A549 (cell line): ENCODE measurements around the gene RPL7L1. TPM values are rescaled to one million over a fixed set of nuclear protein-coding genes. Genes with fewer than 3 reads are reported as not detected.
A peak's percentile ranks its signal among the peaks of the same experiment; 100 is the strongest.

Source experiments
- ATAC-seq, 2 experiments: fragments of 200-7000 bp in 1 of 2; fragments of >200 bp in 1 of 2; cut with Nextera tagmentation in 1 of 2; cut with Tn5 transposase in 1 of 2; 3 replicates each; pipeline versions ENCODE4 v1.8.0 to v1.9.1; 2018 to 2020; ENCODE audit warnings: mild to moderate bottlenecking in 1 of 2, moderate library complexity in 1 of 2
- CTCF ChIA-PET: fragments of 300-600 bp; sonication (Branson Sonifier 250); formaldehyde crosslinking; extraction: SDS; loops from one replicate; lab custom pipeline; 2021; ENCODE audit warnings: antibody characterized with exemption, inconsistent platforms; lab: Yijun Ruan, JAX
- POLR2A ChIA-PET: fragments of 350-600 bp; formaldehyde crosslinking; extraction: SDS; loops from one replicate; lab custom pipeline; 2021; ENCODE audit warnings: antibody characterized with exemption, inconsistent platforms; lab: Yijun Ruan, JAX
- DNase-seq, 2 experiments: peaks; one replicate each; pipeline versions ENCODE4 v3.0.0 to v3.0.0-alpha.2; 2011 to 2016; ENCODE audit warnings: low read depth in 1 of 2, low spot score in 1 of 2
- FAIRE-seq: peaks from 2 replicates; lab custom pipeline; 2011; peaks lifted over from hg19 to GRCh38; lab: Jason Lieb, UNC
- H3K27ac ChIP-seq, 2 experiments: fragments of >200 bp; sonication (Bioruptor Twin); formaldehyde crosslinking; 3 replicates each; pipeline ENCODE4 v1.5.1; 2016 to 2017
- H3K4me1 ChIP-seq: fragments of >200 bp; sonication (Bioruptor Twin); formaldehyde crosslinking; 3 replicates; pipeline ENCODE4 v1.6.1; 2016
- H3K4me2 ChIP-seq: fragments of >200 bp; sonication (Bioruptor Twin); formaldehyde crosslinking; 3 replicates; pipeline ENCODE4 v1.6.1; 2016
- H3K4me3 ChIP-seq: fragments of >200 bp; sonication (Bioruptor Twin); formaldehyde crosslinking; 3 replicates; pipeline ENCODE4 v1.5.1; 2016
- H3K9me3 ChIP-seq: fragments of >200 bp; sonication (Bioruptor Twin); formaldehyde crosslinking; 3 replicates; pipeline ENCODE4 v1.6.1; 2016
- BHLHE40 ChIP-seq: IDR thresholded peaks from 2 replicates; pipeline ENCODE4 v1.6.1; 2012; ENCODE audit warnings: low read depth, low read length, inconsistent platforms
- CBX8 ChIP-seq: fragments of 200-600 bp; sonication (generic); IDR thresholded peaks from 2 replicates; pipeline ENCODE4 v1.6.1; 2016
- CEBPB ChIP-seq, 2 experiments: fragments of >200 bp in 1 of 2; sonication (Bioruptor Twin) in 1 of 2; formaldehyde crosslinking in 1 of 2; IDR thresholded peaks; 2 replicates each; pipeline ENCODE4 v1.6.1; 2012 to 2016
- CHD2 ChIP-seq: fragments of 150-350 bp; IDR thresholded peaks from 2 replicates; pipeline ENCODE4 v1.6.1; 2014; ENCODE audit warnings: low read length; ENCODE audit not compliant: partially characterized antibody
- CTCF ChIP-seq: fragments of >200 bp; sonication (Bioruptor Twin); formaldehyde crosslinking; IDR thresholded peaks from 3 replicates; pipeline ENCODE4 v1.5.1; 2016
- EP300 ChIP-seq, 2 experiments: fragments of >200 bp; sonication (Bioruptor Twin); formaldehyde crosslinking; IDR thresholded peaks; 2 replicates in 1 of 2; 3 replicates in 1 of 2; pipeline ENCODE4 v1.6.1; 2016 to 2017
- GATA3 ChIP-seq: IDR thresholded peaks from 2 replicates; pipeline ENCODE4 v1.6.1; 2012; ENCODE audit warnings: borderline replicate concordance
- HEYL ChIP-seq: fragments of 250-450 bp; sonication (Bioruptor Pico); IDR thresholded peaks from 2 replicates; pipeline ENCODE4 v1.8.0; 2021; ENCODE audit warnings: mild to moderate bottlenecking, moderate library complexity
- HOXA7 ChIP-seq: fragments of 250-450 bp; sonication (Bioruptor Pico); IDR thresholded peaks from 2 replicates; pipeline ENCODE4 v1.5.0; 2020; ENCODE audit warnings: mild to moderate bottlenecking, moderate library complexity
- JUN ChIP-seq, 2 experiments: fragments of >200 bp; sonication (Bioruptor Twin); formaldehyde crosslinking; IDR thresholded peaks; 2 replicates in 1 of 2; 3 replicates in 1 of 2; pipeline ENCODE4 v1.6.1; 2016 to 2017
- MAFK ChIP-seq: fragments of 450-650 bp; IDR thresholded peaks from 2 replicates; pipeline ENCODE4 v1.6.1; 2014; ENCODE audit not compliant: partially characterized antibody
- NFE2L2 ChIP-seq: fragments of 150-350 bp; conservative IDR thresholded peaks from 2 replicates; pipeline ENCODE4 v1.6.1; 2014; ENCODE audit warnings: low read length
- NPAS2 ChIP-seq: fragments of 250-450 bp; sonication (Bioruptor Pico); IDR thresholded peaks from 2 replicates; pipeline ENCODE4 v1.8.0; 2022; ENCODE audit warnings: mild to moderate bottlenecking, moderate library complexity, borderline replicate concordance
- PHF8 ChIP-seq: fragments of 200-600 bp; sonication (generic); IDR thresholded peaks from 2 replicates; pipeline ENCODE4 v1.6.1; 2016; ENCODE audit warnings: low read depth, mild to moderate bottlenecking, antibody characterized with exemption, moderate library complexity, borderline replicate concordance
- RAD21 ChIP-seq, 2 experiments: fragments of >200 bp in 1 of 2; sonication (Bioruptor Twin) in 1 of 2; formaldehyde crosslinking in 1 of 2; IDR thresholded peaks in 1 of 2; conservative IDR thresholded peaks in 1 of 2; 2 replicates in 1 of 2; 3 replicates in 1 of 2; pipeline ENCODE4 v1.6.1; 2012 to 2018; ENCODE audit warnings: inconsistent platforms in 1 of 2
- RARB ChIP-seq: fragments of 250-450 bp; sonication (Bioruptor Pico); IDR thresholded peaks from 2 replicates; pipeline ENCODE4 v1.8.0; 2021; ENCODE audit warnings: mild to moderate bottlenecking, moderate library complexity
- RFX5 ChIP-seq: fragments of 450-650 bp; IDR thresholded peaks from 2 replicates; pipeline ENCODE4 v1.7.1; 2014; ENCODE audit warnings: antibody characterized with exemption, mild to moderate bottlenecking, moderate library complexity
- SMC3 ChIP-seq: fragments of >200 bp; sonication (Bioruptor Twin); formaldehyde crosslinking; IDR thresholded peaks from 3 replicates; pipeline ENCODE4 v1.6.1; 2018; ENCODE audit warnings: inconsistent platforms
- ZNF302 ChIP-seq: fragments of 250-450 bp; sonication (Bioruptor Pico); IDR thresholded peaks from 2 replicates; pipeline ENCODE4 v1.9.0; 2021; ENCODE audit warnings: inconsistent platforms, mild to moderate bottlenecking, moderate library complexity
- ZSCAN20 ChIP-seq: fragments of 250-450 bp; sonication (Bioruptor Pico); IDR thresholded peaks from 2 replicates; pipeline ENCODE4 v1.8.0; 2022; ENCODE audit warnings: mild to moderate bottlenecking, moderate library complexity
- WGBS: methylation state at CpG from one replicate; pipeline ENCODE4 v1.1.6; 2017; ENCODE audit errors: missing lambda C conversion rate; 5-methylcytosine and 5-hydroxymethylcytosine counted together
- polyA plus RNA-seq, 4 experiments: library from polyadenylated mRNA; depleted of rRNA in 3 of 4; stranded (reverse); fragments of >200 nt; fragmentation: RNase III in 1 of 4; extraction: RNeasy Plus Mini Kit Qiagen cat#74134 plus additional on column Dnase treatment in 1 of 4; gene quantifications; 2 replicates in 3 of 4; 3 replicates in 1 of 4; pipeline ENCODE4 v1.2.3, GENCODE V29; 2011 to 2017
- TF ChIP-seq, protein P1 (sequence below): fragments of 200-600 bp; sonication (generic); IDR thresholded peaks from 2 replicates; pipeline ENCODE4 v1.6.1; 2016; ENCODE audit warnings: antibody characterized with exemption, mild to moderate bottlenecking, moderate library complexity
- TF ChIP-seq, protein P2 (sequence below): IDR thresholded peaks from 2 replicates; pipeline ENCODE4 v1.6.1; 2012; ENCODE audit warnings: low read depth, borderline replicate concordance
- TF ChIP-seq, protein P3 (sequence below): fragments of 250-450 bp; sonication (Bioruptor Pico); IDR thresholded peaks from 2 replicates; pipeline ENCODE4 v1.5.0; 2021; ENCODE audit warnings: mild to moderate bottlenecking, moderate library complexity, borderline replicate concordance

RPL7L1 gene
- polyA plus RNA-seq, 2 of the 4 experiments (the other 2 are of a cell fraction) = 46.4 to 84.1 TPM

DNA sequence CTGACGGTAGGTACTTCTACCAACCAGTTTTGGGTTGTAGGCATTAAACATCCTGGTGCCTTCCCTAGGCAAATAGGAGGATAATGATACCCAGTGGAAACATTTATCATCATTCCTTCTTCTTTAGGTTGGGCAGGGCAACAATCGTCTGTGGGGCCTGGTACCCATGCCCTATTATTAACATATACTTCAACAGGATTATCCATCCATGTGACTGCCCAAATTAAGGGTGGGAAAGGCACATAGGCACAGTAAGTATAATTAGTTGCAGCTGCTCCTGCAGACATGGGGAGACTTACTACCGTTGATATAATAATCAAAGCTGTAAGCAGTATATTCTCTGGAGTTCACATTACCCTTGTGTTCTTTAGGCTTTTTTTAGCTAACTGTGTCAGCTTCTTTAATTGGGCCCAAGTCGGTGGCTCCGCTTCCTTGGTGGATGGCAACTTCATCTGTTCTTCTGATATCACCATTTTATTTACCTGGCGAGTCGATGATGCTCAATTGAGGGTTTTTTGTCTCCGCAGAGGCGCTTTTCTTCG is 16.8 kb downstream of the RPL7L1 start:
- 79% methylated on average over 10 of the region's 10 CpGs for WGBS
- H3K9me3 ChIP-seq = no peaks in the 10 kb centered on the region
- H3K4me2 ChIP-seq = no peak overlapping the region
- H3K27ac ChIP-seq = no peak overlapping the region
- no peak for DNase-seq
- ATAC-seq = no peak
- TF ChIP-seq SMC3 (no peak), ZSCAN20 (CRISPR knock-in tag) (no peak), CHD2 (no peak), CEBPB (IDR thresholded peaks at IDR 0.05) (no peak), PHF8 (no peak), CBX8 (no peak), GATA3 (no peak), RAD21 (conservative IDR thresholded peaks at IDR 0.05 in 1 of 2, IDR thresholded peaks at IDR 0.05 in 1 of 2) (no peak)
- TF ChIP-seq, protein P1, sequence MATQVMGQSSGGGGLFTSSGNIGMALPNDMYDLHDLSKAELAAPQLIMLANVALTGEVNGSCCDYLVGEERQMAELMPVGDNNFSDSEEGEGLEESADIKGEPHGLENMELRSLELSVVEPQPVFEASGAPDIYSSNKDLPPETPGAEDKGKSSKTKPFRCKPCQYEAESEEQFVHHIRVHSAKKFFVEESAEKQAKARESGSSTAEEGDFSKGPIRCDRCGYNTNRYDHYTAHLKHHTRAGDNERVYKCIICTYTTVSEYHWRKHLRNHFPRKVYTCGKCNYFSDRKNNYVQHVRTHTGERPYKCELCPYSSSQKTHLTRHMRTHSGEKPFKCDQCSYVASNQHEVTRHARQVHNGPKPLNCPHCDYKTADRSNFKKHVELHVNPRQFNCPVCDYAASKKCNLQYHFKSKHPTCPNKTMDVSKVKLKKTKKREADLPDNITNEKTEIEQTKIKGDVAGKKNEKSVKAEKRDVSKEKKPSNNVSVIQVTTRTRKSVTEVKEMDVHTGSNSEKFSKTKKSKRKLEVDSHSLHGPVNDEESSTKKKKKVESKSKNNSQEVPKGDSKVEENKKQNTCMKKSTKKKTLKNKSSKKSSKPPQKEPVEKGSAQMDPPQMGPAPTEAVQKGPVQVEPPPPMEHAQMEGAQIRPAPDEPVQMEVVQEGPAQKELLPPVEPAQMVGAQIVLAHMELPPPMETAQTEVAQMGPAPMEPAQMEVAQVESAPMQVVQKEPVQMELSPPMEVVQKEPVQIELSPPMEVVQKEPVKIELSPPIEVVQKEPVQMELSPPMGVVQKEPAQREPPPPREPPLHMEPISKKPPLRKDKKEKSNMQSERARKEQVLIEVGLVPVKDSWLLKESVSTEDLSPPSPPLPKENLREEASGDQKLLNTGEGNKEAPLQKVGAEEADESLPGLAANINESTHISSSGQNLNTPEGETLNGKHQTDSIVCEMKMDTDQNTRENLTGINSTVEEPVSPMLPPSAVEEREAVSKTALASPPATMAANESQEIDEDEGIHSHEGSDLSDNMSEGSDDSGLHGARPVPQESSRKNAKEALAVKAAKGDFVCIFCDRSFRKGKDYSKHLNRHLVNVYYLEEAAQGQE = no peak
- TF ChIP-seq, protein P2, sequence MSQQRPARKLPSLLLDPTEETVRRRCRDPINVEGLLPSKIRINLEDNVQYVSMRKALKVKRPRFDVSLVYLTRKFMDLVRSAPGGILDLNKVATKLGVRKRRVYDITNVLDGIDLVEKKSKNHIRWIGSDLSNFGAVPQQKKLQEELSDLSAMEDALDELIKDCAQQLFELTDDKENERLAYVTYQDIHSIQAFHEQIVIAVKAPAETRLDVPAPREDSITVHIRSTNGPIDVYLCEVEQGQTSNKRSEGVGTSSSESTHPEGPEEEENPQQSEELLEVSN = no peak
- CTCF ChIA-PET = interaction anchor here (1.7 kb wide), 1 partner anchor 14 kb away, joined by 4 read pairs; no protein-coding TSS in a partner anchor
- FAIRE-seq = no peak
- H3K4me1 ChIP-seq = no peaks in the 10 kb centered on the region
- POLR2A ChIA-PET = no interaction called here
- H3K4me3 ChIP-seq = no peak overlapping the region

- POLR2A ChIA-PET = no interaction called here
- WGBS = 5% methylated on average over 10 of the region's 10 CpGs
- DNase-seq = peak in 1 of 2 experiments; percentile 64
- no peak overlapping the region for H3K27ac ChIP-seq
- H3K4me2 ChIP-seq = peak overlapping the region; percentile 41; the same call in 2 of the 3 replicates
- H3K4me3 ChIP-seq = no peak overlapping the region
- peaks cover 3% of the 10 kb centered on the region; the same call in 1 of the 3 replicates for H3K4me1 ChIP-seq
- CTCF ChIA-PET = interaction anchor here (0.9 to 1.4 kb wide), 3 partner anchors 25 to 245 kb away, joined by 3 to 5 read pairs (median 4); no protein-coding TSS in a partner anchor
- no peak for FAIRE-seq
- TF ChIP-seq SMC3 (peak; percentile 58; the same call in 2 of the 3 replicates), RAD21 (conservative IDR thresholded peaks at IDR 0.05 in 1 of 2, IDR thresholded peaks at IDR 0.05 in 1 of 2) (peak; percentile 67 to 73), HOXA7 (CRISPR knock-in tag) (no peak), EP300 (IDR thresholded peaks at IDR 0.05) (no peak), CTCF (peak; percentile 64), NPAS2 (no peak)
- TF ChIP-seq, all 56 proteins: peak for 3
- ATAC-seq = no peak
- no peaks in the 10 kb centered on the region for H3K9me3 ChIP-seq
These were observed 19.5 kb downstream of the RPL7L1 start for GRCh38 chr6:42898891-42899361.

- no peaks in the 10 kb centered on the region for H3K9me3 ChIP-seq
- H3K4me1 ChIP-seq = peaks cover 3% of the 10 kb centered on the region; the same call in 1 of the 3 replicates
- no peak for ATAC-seq
- no peak for FAIRE-seq
- H3K4me3 ChIP-seq = no peak overlapping the region
- no peak overlapping the region for H3K4me2 ChIP-seq
- DNase-seq = no peak
- no peak overlapping the region for H3K27ac ChIP-seq
- no peak for TF ChIP-seq BHLHE40
- TF ChIP-seq RARB (CRISPR knock-in tag) = no peak
- TF ChIP-seq RFX5 = no peak
- TF ChIP-seq, protein P3, sequence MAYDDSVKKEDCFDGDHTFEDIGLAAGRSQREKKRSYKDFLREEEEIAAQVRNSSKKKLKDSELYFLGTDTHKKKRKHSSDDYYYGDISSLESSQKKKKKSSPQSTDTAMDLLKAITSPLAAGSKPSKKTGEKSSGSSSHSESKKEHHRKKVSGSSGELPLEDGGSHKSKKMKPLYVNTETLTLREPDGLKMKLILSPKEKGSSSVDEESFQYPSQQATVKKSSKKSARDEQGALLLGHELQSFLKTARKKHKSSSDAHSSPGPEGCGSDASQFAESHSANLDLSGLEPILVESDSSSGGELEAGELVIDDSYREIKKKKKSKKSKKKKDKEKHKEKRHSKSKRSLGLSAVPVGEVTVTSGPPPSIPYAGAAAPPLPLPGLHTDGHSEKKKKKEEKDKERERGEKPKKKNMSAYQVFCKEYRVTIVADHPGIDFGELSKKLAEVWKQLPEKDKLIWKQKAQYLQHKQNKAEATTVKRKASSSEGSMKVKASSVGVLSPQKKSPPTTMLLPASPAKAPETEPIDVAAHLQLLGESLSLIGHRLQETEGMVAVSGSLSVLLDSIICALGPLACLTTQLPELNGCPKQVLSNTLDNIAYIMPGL (CRISPR knock-in tag) = no peak
- TF ChIP-seq, protein P2 = no peak
- no peak for TF ChIP-seq JUN (IDR thresholded peaks at IDR 0.05)
- TF ChIP-seq MAFK = no peak
- no peak for TF ChIP-seq HEYL
- TF ChIP-seq NPAS2 = no peak
- TF ChIP-seq ZNF302 (CRISPR knock-in tag) = no peak
- TF ChIP-seq NFE2L2 = no peak
- ChIA-PET POLR2A (interaction anchor here (1.1 kb wide), 1 partner anchor 9 kb away, joined by 3 read pairs; a partner anchor contains a TSS), CTCF (interaction anchor here (0.6 to 3.6 kb wide), 9 partner anchors 15 to 243 kb away, joined by 3 to 21 read pairs (median 5); partner anchors contain the start of gene CNPY3)
- WGBS = 66% methylated on average over 6 of the region's 8 CpGs
These were observed 20.5 kb downstream of the RPL7L1 start for GRCh38 chr6:42899871-42900270.
